Islet of Langerhans (tissue), 1 donor: Measurements from ENCODE around the gene ZNF526.
"Not testable (repeated sequence)": the region's sequence is repeated elsewhere in the genome, so short reads cannot be mapped to it uniquely, and the experiment has no call there.

Source experiments
- FAIRE-seq: peaks from one replicate; lab custom pipeline; 2011; peaks lifted over from hg19 to GRCh38; lab: Jason Lieb, UNC

The ZNF526 gene

GRCh38 chr19:42247640-42248199 is 27.6 kb downstream of the ZNF526 start:
- no peak for FAIRE-seq

GRCh38 chr19:42248270-42249148 is 28.4 kb downstream of the ZNF526 start:
- FAIRE-seq: no peak

- no peak for FAIRE-seq
Measured at GRCh38 chr19:42249149-42249750, 29.1 kb downstream of the ZNF526 start.

GRCh38 chr19:42249769-42250168 is 29.7 kb downstream of the ZNF526 start:
- no peak for FAIRE-seq

GRCh38 chr19:42250183-42250665 is 30.1 kb downstream of the ZNF526 start:
- no peak for FAIRE-seq

- FAIRE-seq: no peak
Measured at GRCh38 chr19:42250666-42251531, 30.8 kb downstream of the ZNF526 start.

GRCh38 chr19:42251572-42252358 is 31.7 kb downstream of the ZNF526 start:
- no peak for FAIRE-seq

GRCh38 chr19:42252365-42253244 is 32.5 kb downstream of the ZNF526 start:
- no peak for FAIRE-seq

- no peak for FAIRE-seq
Measured at GRCh38 chr19:42253245-42254088, 33.4 kb downstream of the ZNF526 start.

GRCh38 chr19:42254089-42254849 is 34.2 kb downstream of the ZNF526 start:
- FAIRE-seq: no peak

- no peak for FAIRE-seq
Measured at GRCh38 chr19:42254850-42255765, 35.0 kb downstream of the ZNF526 start, which contains the start of gene ERF. TSS of gene ERF (minus strand) at chr19:42255128. CDS start at chr19:42254999, 129 bp downstream.

- no peak for FAIRE-seq
Measured at GRCh38 chr19:42255766-42256745, 35.9 kb downstream of the ZNF526 start.

GRCh38 chr19:42257842-42258241 is 37.7 kb downstream of the ZNF526 start:
- FAIRE-seq: not testable (repeated sequence)

GRCh38 chr19:42261763-42262162 is 41.7 kb downstream of the ZNF526 start:
- FAIRE-seq: no peak

- not testable (repeated sequence) for FAIRE-seq
Measured at GRCh38 chr19:42266105-42266504, 46.0 kb downstream of the ZNF526 start.
